AG04450 (cell line): ENCODE data around the gene FIBIN. TPM values are rescaled to one million over a fixed set of nuclear protein-coding genes. Genes with fewer than 3 reads are reported as not detected.

Source experiments
- CTCF ChIA-PET: fragments of 300-600, 350-600 bp; formaldehyde crosslinking; extraction: SDS; loops from one replicate; lab custom pipeline; 2022; ENCODE audit warnings: antibody characterized with exemption, inconsistent platforms; lab: Charles Lee
- POLR2A ChIA-PET: fragments of 350-600 bp; formaldehyde crosslinking; extraction: SDS; loops from one replicate; lab custom pipeline; 2021; ENCODE audit warnings: antibody characterized with exemption, inconsistent platforms; lab: Yijun Ruan, JAX
- DNase-seq: peaks from one replicate; pipeline ENCODE4 v3.0.0-alpha.2; 2011; ENCODE audit warnings: low read depth, low spot score
- H3K27ac ChIP-seq: one replicate; pipeline ENCODE4 v1.5.1; 2012; ENCODE audit warnings: low read depth, low read length, control low read depth
- H3K27me3 ChIP-seq: one replicate; pipeline ENCODE4 v1.6.0; 2012; ENCODE audit warnings: low read length; ENCODE audit not compliant: control insufficient read depth, insufficient read depth
- H3K4me3 ChIP-seq: 2 replicates; pipeline ENCODE4 v1.5.1; 2011; ENCODE audit warnings: mild to moderate bottlenecking, low read depth, low read length, control low read depth
- H3K9me3 ChIP-seq: 2 replicates; pipeline ENCODE4 v1.5.1; 2012; ENCODE audit warnings: low read length; ENCODE audit not compliant: control insufficient read depth, insufficient read depth
- polyA plus RNA-seq: library from polyadenylated mRNA; depleted of rRNA; stranded (reverse); fragments of >200 nt; gene quantifications from 2 replicates; pipeline ENCODE4 v1.2.3, GENCODE V29; 2011
- TF ChIP-seq, protein P1 (sequence below): IDR thresholded peaks from 2 replicates; pipeline ENCODE4 v1.5.1; 2011; ENCODE audit warnings: low read depth, low read length, control low read depth, inconsistent platforms

FIBIN gene
- polyA plus RNA-seq, 1 experiment = 49.0 TPM

DNA sequence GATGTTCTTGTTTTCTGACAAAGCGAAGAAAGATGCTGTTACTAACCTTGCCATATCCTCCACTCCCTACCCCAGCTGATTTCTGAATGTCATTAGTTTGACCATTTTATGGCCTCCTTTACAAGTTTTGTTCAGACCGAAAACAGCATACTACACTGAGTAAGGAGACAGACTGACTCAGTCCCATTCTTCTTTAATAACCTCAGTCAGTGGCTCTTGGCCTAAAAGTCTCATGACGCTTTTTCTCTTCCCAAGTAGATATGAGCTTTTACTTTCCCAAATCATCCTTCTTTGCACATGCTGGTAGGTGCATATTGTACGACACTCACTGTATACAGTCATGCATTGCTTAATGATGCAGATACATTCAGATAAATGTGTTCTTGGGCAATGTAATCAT lies 8.0 kb upstream of the FIBIN start:
- Histone ChIP-seq H3K27me3 (no peaks in the 10 kb centered on the region), H3K4me3 (no peak overlapping the region), H3K9me3 (no peaks in the 10 kb centered on the region), H3K27ac (no peak overlapping the region)
- TF ChIP-seq, protein P1, sequence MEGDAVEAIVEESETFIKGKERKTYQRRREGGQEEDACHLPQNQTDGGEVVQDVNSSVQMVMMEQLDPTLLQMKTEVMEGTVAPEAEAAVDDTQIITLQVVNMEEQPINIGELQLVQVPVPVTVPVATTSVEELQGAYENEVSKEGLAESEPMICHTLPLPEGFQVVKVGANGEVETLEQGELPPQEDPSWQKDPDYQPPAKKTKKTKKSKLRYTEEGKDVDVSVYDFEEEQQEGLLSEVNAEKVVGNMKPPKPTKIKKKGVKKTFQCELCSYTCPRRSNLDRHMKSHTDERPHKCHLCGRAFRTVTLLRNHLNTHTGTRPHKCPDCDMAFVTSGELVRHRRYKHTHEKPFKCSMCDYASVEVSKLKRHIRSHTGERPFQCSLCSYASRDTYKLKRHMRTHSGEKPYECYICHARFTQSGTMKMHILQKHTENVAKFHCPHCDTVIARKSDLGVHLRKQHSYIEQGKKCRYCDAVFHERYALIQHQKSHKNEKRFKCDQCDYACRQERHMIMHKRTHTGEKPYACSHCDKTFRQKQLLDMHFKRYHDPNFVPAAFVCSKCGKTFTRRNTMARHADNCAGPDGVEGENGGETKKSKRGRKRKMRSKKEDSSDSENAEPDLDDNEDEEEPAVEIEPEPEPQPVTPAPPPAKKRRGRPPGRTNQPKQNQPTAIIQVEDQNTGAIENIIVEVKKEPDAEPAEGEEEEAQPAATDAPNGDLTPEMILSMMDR = no peak
- ChIA-PET CTCF (no interaction called here), POLR2A (interaction anchor here (0.9 to 1.1 kb wide), 2 partner anchors 8 to 39 kb away, joined by 3 read pairs; partner anchors contain the start of gene FIBIN)
- DNase-seq = no peak

DNA sequence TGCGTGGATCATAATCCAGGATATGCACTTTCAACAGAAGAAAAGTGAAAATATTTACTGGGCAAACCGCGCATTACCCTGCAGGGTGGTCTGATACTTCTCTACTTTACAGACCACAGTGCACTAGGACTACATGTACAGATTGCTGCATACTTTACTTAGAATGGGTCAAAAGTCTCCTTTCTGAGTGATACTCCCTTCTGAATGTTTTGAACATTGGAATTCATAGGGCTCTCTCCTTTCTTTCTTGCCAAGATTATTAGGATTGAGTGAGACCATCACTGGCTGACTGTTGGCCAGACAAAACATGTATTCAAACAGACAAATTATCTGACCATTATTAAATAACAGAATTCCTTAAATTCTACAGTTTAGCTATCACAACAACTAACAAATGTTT lies 6.6 kb upstream of the FIBIN start:
- Histone ChIP-seq H3K4me3 (no peak overlapping the region), H3K27me3 (no peaks in the 10 kb centered on the region), H3K27ac (no peak overlapping the region), H3K9me3 (no peaks in the 10 kb centered on the region)
- TF ChIP-seq, protein P1 = no peak
- ChIA-PET CTCF (no interaction called here), POLR2A (no interaction called here)
- DNase-seq = no peak

DNA sequence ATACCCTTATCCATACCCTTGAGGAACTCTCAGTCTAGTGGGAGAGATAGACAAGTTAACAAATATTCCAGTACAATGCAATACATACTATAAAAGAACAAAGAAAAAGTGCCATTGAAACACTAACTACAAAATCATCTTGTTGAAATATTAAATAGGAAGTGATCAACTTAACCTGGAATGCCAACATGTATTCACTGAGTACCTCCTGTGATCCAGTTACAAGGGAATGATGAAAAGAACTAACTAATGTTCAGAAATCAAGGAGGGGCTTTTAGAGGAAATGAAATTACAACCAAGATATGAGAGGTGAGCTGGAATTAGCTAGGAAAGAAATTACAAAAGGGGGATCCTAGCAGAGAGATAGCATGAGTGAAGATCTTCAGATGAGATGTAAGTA lies 6.2 kb upstream of the FIBIN start:
- TF ChIP-seq, protein P1 = no peak
- H3K4me3 ChIP-seq = no peak overlapping the region
- no peak for DNase-seq
- H3K27me3 ChIP-seq = no peaks in the 10 kb centered on the region
- POLR2A ChIA-PET = interaction anchor here (0.6 kb wide), 1 partner anchor 505 kb away, joined by 4 read pairs; no protein-coding TSS in a partner anchor
- H3K9me3 ChIP-seq = no peaks in the 10 kb centered on the region
- no peak overlapping the region for H3K27ac ChIP-seq
- CTCF ChIA-PET = no interaction called here

DNA sequence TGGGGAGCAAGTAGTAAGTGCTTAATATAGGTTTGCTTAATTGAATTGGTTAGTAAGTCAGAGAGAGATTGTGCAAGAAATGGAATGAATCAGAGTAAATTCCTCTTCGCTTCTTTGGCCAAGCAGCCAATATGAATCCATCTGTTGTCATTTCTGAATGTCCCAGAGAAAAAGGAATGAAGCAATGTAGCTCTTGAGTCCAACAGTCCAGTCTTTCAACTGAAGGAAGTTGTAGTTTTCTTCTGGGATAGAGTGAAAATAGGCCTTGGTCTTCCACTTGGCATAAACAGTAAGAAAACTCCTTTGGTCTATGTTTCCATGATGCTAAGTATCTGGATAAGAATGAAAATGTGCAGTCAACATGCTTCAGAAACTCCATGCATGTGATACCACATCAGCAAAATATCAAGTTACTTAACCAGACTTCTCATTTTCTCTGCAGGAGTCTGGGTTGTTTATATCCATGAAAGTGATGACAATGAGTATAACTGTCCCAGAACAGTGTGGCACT lies 1.8 kb upstream of the FIBIN start:
- Histone ChIP-seq H3K9me3 (no peaks in the 10 kb centered on the region), H3K27me3 (no peaks in the 10 kb centered on the region), H3K27ac (peak overlapping the region; percentile 55), H3K4me3 (no peak overlapping the region)
- CTCF ChIA-PET = interaction anchor here (0.6 to 1.1 kb wide), 2 partner anchors 12 to 494 kb away, joined by 3 read pairs; no protein-coding TSS in a partner anchor
- TF ChIP-seq, protein P1 = no peak
- peak; percentile 67 for DNase-seq
- POLR2A ChIA-PET = interaction anchor here (0.6 to 1.2 kb wide), 2 partner anchors 44 to 163 kb away, joined by 3 to 9 read pairs; no protein-coding TSS in a partner anchor

DNA sequence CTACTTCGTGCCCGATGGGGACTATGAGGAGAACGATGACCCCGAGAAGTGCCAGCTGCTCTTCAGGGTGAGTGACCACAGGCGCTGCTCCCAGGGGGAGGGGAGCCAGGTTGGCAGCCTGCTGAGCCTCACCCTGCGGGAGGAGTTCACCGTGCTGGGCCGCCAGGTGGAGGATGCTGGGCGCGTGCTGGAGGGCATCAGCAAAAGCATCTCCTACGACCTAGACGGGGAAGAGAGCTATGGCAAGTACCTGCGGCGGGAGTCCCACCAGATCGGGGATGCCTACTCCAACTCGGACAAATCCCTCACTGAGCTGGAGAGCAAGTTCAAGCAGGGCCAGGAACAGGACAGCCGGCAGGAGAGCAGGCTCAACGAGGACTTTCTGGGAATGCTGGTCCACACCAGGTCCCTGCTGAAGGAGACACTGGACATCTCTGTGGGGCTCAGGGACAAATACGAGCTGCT lies 751 bp downstream of the FIBIN start:
- Histone ChIP-seq H3K27me3 (no peaks in the 10 kb centered on the region), H3K9me3 (no peaks in the 10 kb centered on the region), H3K27ac (no peak overlapping the region), H3K4me3 (peak overlapping the region; percentile 80)
- ChIA-PET CTCF (interaction anchor here (2.8 kb wide), 1 partner anchor 164 kb away, joined by 14 read pairs; no protein-coding TSS in a partner anchor), POLR2A (interaction anchor here (1.4 kb wide), 1 partner anchor 47 kb away, joined by 4 read pairs; no protein-coding TSS in a partner anchor)
- DNase-seq = no peak
- TF ChIP-seq, protein P1 = no peak
